Limb (tissue), 2 donors: ENCODE data around the gene SPATA31E1.

Experiments
- DNase-seq, 2 donors: peaks; one replicate each; pipeline ENCODE4 v3.0.0-alpha.2; 2016; ENCODE audit errors: extremely low spot score in 2 of 2

Gene SPATA31E1

DNA sequence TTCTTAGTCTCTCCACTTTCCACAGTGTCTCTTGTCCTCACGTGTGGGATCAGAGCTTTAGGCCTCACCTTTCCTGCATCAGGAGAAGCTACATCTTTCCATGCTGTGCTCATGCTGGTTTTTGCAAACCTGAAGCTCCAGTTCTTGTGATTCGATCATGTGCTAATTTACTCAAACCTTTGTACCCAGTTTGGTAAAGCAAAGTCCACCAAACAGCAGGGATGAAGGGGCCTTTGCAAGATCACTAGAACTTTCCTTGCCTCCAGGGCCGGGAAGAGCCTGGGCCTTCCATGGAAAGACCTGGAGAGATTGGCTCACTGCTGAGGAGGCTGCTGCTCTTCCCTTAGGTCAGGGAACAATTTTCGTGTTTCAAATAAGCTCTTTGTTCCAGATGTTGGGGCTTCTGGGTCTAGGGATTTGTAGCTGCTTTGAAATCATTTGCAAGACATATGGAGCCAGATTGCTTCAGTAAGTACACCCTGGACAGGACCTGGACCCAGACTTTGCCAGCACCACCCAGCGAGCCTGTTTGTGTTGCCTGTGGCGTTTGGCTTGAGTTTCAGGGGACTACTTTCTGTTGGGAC, 18.7 kb upstream of the SPATA31E1 start:
- no peak for DNase-seq

DNA sequence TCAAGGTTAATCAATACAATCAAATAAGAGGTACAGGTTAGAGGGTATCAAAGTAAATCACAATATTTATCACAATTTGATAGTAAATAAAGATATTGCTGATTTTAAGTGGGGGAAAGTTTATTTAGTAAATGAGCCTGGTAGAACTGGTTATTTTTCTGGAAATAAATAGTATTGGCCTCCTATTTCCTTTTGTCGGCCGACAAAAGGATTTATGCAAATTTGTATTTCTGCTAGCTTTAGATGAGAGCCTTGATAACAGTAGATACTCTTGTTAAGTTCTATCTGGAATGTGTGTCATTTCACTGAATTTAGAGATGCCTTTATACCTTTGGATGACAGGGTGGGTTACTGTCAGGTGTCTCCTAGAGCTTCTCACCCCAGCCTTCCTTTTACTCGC, 17.8 kb upstream of the SPATA31E1 start:
- DNase-seq: no peak

DNA sequence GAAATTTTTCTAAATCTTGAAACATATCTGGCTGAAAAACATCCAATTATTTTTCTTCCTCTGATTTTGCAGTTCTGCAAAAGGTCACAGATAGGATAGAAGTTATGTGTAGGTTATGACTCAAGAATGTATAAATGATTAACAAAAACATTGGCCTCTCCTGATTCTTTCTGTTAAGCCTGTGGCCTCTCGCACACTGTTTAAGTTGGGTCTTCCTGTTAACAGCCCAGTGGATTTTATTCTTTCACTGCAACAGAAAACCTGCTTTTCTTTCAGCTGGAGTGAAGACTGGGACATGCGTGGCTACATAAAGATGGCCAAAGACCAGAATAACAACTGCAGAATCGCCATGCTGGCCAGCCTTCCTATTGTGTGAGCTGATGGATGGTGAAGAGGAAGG, 17.1 kb upstream of the SPATA31E1 start:
- DNase-seq: no peak

GRCh38 chr9:87867391-87867790, 15.3 kb upstream of the SPATA31E1 start:
- DNase-seq: no peak

- DNase-seq: no peak
Observed at GRCh38 chr9:87868175-87868574, 14.5 kb upstream of the SPATA31E1 start.

- no peak for DNase-seq
Observed at GRCh38 chr9:87868635-87869034, 14.0 kb upstream of the SPATA31E1 start.

DNA sequence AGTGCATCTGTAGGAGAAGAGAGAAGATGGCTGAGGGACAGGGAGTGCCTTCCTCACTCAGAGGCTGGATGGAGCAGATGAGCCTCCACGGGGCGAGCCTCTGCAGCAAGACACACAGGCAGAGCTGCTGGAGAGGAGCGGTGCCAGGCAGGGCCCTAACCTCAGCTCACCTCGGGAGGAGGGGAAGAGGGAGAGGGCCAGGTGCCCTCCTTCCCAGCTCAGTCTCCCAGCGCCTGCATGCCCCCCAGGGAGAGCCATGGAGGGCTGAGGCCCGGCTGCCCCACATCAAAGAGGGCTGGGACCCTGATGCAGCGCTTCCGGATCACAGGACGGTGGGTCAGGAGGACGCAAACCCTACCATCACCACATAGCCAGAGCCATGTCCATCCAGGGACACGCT, 13.6 kb upstream of the SPATA31E1 start:
- DNase-seq: no peak

DNA sequence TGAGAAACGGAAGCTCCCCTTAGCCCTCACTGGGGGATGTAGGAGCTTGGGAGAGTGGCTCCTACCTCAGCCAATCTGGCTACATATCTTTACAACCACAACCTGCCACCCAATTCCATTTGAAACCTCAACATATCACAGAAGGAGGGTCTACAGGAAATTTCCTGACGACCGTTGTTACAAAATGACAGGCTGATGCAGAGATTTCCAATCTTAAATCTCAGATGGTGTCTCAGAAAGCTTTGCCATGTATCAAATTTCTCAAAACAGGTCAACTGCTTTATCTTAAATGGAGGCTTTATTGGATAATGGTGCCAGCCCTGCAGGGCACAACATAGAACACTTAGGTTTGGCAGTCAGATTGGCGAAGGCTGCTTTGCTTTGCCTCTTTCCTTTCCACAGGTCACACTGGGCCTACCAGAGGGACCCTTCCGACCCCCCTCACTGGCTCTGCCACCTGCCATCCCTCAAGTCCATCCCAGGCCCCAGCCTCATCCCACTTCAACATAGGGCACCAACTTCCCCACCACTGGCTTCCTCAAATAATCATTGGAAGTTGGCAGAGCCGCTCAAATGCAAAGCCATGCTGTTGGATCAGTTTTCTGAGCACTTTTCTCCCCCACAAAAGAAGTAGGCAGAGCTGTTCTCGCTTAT, 11.1 kb upstream of the SPATA31E1 start:
- no peak for DNase-seq

GRCh38 chr9:87872079-87872624, 10.5 kb upstream of the SPATA31E1 start:
- peak; percentile 21 to 54 for DNase-seq

DNA sequence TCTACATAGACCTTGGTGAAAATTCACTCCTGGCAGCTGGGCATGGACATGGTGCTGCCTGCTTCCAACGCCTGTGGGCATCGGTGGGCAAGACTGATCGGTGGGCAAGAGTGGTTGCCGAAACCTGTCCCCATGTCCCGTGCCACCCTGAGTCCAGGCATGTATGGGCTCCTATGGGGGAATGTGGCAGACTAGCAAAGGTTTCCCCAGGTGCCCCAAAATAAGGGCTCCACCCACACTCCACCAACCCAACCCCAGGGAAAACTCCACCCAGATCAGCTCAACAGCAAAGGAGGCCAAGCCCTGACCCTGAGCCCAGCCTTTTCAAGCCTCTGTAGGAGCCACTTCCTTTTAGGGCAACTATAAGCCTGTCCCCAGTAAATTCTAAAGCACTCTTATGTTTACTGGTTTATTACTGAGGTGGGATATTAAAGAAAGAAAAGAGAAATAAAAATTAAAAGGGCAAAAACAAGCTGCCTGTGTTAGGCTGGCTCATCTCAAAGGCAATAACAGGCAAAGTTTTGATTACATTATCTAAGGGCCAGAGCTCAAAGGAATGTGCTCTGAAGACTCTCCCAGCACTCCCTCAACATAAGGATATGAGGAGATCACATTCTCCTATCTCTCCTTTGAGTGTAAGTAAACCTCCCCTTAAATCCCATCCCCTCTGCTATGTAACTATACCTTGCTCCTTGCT, 8.9 kb upstream of the SPATA31E1 start:
- no peak for DNase-seq

GRCh38 chr9:87874304-87874623, 8.4 kb upstream of the SPATA31E1 start:
- DNase-seq: no peak

DNA sequence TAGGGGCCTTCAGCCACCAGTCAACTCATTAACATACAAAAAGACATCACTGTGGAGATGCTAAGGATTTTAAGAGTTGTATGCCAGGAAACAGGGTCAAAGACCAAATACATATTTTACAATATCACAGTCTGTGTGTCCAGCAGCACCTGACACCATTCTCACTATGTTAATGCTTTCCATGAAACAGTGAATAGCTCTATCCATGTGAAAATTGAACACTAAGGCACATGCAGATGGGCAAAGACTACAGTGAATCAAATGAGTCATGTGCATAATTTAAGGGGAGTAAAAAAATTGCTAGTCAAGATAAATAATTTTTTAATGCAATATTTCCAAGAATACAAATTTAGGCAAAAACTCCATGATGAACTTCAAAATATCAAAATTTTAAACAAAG, 7.6 kb upstream of the SPATA31E1 start:
- DNase-seq: no peak

DNA sequence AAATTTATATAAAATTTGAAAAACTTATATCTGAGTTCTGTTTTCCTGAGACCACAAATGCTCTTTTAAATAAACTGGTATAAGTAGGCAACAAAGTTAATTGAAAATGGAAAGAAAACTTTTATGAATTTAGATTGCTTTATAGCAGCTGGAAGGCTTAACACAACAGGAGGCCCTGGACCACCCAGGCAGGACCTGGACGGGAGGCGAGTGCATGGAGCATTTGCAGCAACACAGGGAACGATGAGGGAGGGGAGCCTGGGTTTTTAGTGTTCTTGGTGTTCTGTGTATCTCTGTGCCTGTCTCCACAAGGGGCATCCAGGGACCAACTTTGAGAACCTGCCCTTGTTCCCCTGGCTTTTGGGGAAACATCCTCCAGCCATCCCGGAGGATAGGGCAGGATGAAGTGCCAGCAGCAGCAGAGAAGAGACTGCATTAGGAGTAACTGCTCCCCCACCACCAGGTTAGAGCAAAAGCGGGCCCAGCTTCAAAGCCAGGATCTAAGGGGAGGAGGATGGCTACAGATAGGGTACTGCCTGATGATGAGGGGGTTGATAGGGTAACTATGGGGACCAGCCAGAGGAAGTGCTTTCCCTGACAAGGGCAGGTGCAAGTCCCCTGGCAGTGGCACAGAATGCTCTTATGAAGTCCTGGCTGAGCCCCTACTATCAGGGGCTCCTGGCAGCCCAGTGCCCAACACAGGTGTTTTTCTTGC, 6.7 kb upstream of the SPATA31E1 start:
- DNase-seq: no peak

DNA sequence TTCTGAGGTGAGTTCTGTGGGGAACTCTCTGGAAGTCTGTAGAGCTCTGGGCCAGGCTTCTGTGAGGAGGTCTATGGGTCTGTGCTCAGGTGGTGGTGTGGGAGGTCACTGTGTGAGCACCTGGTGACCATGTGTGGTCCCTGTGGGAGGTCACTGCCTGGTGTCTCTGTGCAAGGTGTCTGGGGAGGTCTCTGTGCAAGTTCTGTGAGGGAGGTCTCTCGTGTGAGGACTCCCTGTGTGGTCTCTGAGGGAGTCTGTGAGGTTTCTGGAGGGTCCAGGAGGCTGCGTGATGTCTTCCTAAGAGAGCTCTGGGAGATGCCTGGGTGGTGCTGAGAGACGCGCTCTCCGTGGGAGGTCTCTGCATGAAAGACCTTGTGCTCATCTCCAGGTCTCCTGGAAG, 6.0 kb upstream of the SPATA31E1 start:
- no peak for DNase-seq

GRCh38 chr9:87878989-87879511, 3.6 kb upstream of the SPATA31E1 start:
- no peak for DNase-seq

- DNase-seq: no peak
Observed at GRCh38 chr9:87880116-87880515, 2.6 kb upstream of the SPATA31E1 start.

GRCh38 chr9:87880683-87881082, 2.0 kb upstream of the SPATA31E1 start:
- no peak for DNase-seq

DNA sequence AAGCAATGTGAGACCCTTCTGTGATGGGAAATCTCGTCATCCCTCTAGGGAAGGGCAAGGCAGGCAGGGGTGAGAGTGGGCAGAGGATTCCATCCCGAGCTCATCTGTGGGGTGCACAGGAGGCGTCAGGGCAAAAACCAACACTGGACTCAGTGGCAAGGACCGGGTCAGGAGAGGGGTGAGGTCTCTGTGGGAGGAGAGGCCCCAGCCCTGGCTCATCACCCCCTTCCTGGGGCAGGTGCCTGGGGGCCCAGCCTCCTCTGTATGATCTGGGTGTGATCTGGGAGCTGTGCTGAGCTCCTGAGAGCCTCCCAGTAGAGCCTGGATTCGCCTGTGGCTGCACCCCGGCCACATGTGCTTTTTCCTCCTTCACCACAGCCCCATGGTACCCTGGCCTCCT, 597 bp downstream of the SPATA31E1 start:
- DNase-seq: no peak

GRCh38 chr9:87883990-87884389, 1.3 kb downstream of the SPATA31E1 start:
- DNase-seq: no peak

DNA sequence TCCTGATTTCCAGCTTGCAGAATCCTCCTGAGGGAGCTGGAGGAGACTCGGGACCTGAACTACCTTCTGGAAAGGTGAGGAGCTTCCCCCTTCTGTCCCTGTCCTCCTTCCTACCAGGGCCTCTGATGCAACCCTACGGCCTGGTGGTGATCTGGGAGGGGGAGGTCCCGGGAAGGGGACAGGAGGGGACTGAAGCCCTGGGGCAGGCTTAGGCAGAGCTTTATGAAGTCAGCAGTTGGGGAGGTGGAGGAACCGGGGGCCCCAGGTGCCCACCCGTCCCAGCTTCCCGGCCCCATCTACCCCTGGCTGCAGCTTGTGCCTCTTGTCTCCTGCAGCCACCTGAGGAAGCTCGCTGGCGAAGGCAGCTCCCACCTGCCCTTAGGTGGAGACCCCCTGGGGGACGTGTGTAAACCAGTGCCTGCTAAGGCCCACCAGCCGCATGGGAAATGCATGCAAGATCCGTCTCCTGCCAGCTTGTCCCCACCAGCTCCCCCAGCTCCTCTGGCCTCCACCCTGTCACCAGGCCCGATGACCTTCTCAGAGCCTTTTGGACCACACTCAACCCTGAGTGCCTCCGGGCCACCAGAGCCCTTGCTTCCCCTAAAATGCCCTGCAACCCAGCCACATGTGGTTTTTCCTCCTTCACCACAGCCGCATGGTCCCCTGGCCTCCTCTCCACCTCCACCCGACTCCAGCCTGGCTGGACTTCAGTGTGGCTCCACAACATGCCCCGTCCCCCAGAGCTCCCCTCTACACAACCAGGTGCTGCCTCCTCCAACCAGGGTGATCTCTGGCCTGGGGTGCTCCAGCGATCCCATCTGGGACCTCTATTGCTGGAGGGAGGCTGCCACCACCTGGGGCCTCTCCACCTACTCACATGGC, 2.1 kb downstream of the SPATA31E1 start:
- no peak for DNase-seq
